ENCODE data around the gene L3MBTL1. TPM values are rescaled to one million over a fixed set of nuclear protein-coding genes. Genes with fewer than 3 reads are reported as not detected.

The L3MBTL1 gene
- 10 to 100 TPM; 22.1 to 24.9 TPM for total RNA-seq
- 10 to 100 TPM; 34.1 to 52.8 TPM for polyA plus RNA-seq (ENCODE audit: insufficient read length in 2 of 2)
- long read RNA-seq, donor 1, result 0 reads
- long read RNA-seq, donor 2, result 0 reads
- long read RNA-seq, donor 3, result 0 reads
- long read RNA-seq, donor 4, result 0 reads

DNA sequence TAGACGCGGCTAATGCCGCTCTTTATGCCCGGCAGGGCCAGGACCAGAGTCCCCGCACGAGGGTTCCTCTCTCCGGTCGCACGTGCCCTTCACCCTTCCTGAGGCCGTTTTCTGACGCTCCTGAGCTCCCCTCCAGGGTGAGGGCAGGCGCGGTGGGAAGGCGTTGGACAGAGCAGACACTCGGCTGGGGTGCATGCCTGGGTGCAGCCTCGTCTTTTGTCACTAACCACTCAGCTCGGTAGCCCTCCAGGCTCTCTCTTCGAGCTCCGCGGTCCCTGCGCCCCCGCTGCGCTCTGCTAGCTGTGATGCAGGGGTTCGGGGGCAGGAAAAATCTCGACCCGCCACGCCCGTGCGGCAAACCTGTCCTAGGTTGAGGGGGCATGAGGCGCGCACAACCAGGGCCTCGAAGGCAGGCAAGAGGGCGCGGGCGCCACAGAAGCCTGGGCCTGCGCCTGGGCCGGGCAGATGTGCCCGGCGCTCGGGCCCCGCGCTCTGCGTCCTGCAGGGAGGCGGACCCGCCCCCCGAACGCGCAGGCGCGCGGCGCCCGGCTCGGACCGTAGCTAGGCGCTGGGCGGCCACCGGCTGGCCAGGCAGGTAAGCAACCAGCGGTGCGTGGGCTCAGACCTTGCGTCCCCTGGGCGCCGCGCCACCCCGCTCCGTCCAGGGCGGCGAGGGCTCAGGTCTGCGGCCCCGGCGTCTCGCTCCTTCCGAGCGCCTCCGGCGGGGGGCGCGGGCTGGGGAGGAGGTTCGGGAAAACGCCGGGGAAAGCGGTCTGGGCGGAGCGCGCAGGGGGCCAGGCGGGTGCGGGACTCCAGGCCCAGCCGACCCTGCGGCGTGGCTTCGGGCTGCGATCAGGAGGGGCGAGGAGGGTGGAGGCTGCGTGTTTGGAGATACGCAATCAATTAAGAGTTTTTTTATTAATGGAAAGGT, at the start of gene L3MBTL1:
L3MBTL1 (plus strand) TSS at position 548 of the 931 bp plus-strand sequence. CDS start 5,807 bp downstream, outside the sequence.
- 5% methylated on average over 82 of the region's 95 CpGs for WGBS (ENCODE audit: insufficient coverage)
- Histone ChIP-seq H3K27me3 (ENCODE audit: control insufficient read depth, insufficient read depth, low read length) (peaks cover 12% of the 10 kb centered on the region), H3K36me3 (ENCODE audit: control insufficient read depth, insufficient read depth, low read length) (no peaks in the 10 kb centered on the region), H3K4me3 (ENCODE audit: low read depth, low read length) (peak within 1 kb of the TSS; percentile 43), H3K9me3 (ENCODE audit: control insufficient read depth, insufficient read depth, low read length) (no peaks in the 10 kb centered on the region), H3K4me1 (ENCODE audit: control insufficient read depth, insufficient read depth, low read length) (peaks cover 12% of the 10 kb centered on the region), H3K27ac (ENCODE audit: low read depth, low read length) (no peak within 1 kb of the TSS)
- peak in 4 of 6 donors; percentile 26 to 86 (median 62) for DNase-seq (ENCODE audit: low read depth in 4 of 6, low spot score in 6 of 6)

DNA sequence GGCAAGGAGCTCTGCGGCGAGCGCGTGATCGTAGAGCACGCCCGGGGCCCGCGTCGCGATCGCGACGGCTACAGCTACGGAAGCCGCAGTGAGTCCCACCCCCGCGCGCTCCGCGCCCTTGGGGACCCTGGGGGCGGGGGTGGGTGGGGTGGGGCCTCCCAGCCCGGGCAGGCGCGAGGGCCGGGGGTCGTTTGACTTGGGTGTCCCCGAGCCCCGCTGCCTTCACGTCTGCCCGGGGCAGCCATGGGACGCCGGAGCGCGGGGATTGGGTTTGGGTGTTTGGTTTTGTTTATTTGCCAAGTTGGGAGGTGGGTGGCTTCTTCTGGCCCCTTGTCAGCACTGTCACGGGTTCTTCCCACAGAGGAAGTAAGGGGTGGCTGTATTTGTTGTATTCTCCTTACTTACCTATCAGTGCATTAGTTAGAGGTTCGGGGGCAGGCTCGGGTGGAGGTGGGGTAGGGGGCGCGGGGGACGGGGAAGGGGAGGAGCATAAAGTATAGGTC, 49.0 kb upstream of the L3MBTL1 start:
- Histone ChIP-seq H3K4me1 (ENCODE audit: control insufficient read depth, insufficient read depth, low read length) (peaks cover 4% of the 10 kb centered on the region), H3K27ac (ENCODE audit: low read depth, low read length) (peak overlapping the region; percentile 99), H3K36me3 (ENCODE audit: control insufficient read depth, insufficient read depth, low read length) (peaks cover 3% of the 10 kb centered on the region), H3K27me3 (ENCODE audit: control insufficient read depth, insufficient read depth, low read length) (no peaks in the 10 kb centered on the region), H3K4me3 (ENCODE audit: low read depth, low read length) (peak overlapping the region; percentile 96), H3K9me3 (ENCODE audit: control insufficient read depth, insufficient read depth, low read length) (no peaks in the 10 kb centered on the region)
- DNase-seq (ENCODE audit: low read depth in 4 of 6, low spot score in 6 of 6), result no peak
- under 1% methylated on average over 34 of the region's 41 CpGs for WGBS (ENCODE audit: insufficient coverage)

DNA sequence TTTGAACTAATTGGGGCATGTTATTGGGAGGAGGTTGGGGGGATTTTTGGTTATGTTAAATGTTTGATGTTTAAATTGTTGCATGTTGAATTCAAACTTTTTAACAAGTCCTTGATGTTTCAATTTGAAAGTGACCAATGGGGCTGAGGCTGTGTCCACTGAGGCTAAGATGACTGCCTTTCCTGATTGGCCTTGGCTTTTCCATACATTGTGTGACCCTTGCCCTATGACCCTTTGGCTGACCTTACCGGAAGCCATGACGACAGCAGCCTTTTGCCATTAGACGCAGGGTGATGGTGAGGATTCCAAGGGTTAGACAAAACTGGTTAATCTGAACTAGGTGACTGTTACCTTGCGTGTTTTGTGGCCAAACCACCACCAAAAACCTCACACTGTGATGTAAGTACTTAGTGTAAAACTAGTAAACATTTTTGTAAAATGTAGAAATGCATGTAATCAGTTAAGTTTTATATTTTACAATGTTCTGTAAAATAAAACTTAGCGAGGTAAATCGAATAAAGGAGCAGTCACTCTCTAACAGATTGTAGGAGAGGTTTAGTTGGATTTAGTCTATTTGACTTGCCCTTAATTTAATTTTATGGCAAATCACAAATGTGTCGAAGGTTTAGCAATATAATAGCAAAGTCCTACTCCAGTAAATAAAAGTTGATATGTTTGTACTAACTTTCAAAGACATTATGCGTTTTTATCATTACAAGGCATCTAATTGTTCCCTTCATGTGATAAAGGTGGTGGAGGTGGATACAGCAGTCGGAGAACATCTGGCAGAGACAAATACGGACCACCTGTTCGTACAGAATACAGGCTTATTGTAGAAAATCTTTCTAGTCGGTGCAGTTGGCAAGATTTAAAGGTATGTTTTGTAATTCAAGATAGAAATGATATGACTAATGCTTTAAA, 48.2 kb upstream of the L3MBTL1 start:
- H3K9me3 ChIP-seq (ENCODE audit: control insufficient read depth, insufficient read depth, low read length), result no peaks in the 10 kb centered on the region
- peak in 2 of 6 donors; percentile 17 to 21 for DNase-seq (ENCODE audit: low read depth in 4 of 6, low spot score in 6 of 6)
- peaks cover 4% of the 10 kb centered on the region for H3K36me3 ChIP-seq (ENCODE audit: control insufficient read depth, insufficient read depth, low read length)
- peaks cover 4% of the 10 kb centered on the region for H3K4me1 ChIP-seq (ENCODE audit: control insufficient read depth, insufficient read depth, low read length)
- no peak overlapping the region for H3K27ac ChIP-seq (ENCODE audit: low read depth, low read length)
- peak overlapping the region; percentile 96 for H3K4me3 ChIP-seq (ENCODE audit: low read depth, low read length)
- WGBS (ENCODE audit: insufficient coverage), result no CpG with 5 or more reads among the region's 12 CpGs
- no peaks in the 10 kb centered on the region for H3K27me3 ChIP-seq (ENCODE audit: control insufficient read depth, insufficient read depth, low read length)

DNA sequence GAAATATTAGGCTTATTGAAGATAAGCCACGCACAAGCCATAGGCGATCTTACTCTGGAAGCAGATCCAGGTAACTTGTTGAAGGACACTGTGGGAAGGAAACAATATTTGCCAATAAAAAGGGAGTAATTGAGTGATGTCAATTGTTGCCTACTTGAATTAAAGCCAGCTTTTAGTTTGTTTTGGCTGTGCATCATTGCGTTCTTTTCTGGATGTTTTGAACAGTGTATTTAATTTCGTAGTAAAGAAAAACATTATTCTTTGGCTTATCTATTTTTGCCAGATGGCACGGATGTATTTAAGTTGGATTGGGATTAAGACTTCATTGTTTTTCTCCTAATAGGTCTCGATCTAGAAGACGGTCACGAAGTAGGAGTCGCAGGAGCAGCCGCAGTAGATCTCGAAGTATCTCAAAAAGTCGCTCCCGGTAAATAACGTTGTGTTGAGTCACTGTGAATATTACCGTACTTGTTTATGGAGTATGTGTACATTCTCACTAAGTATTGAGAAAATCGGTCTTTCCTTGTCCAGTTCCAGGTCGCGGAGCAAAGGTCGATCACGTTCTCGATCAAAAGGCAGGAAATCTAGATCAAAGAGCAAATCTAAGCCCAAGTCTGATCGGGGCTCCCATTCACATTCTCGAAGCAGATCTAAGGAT, 47.2 kb upstream of the L3MBTL1 start:
- Histone ChIP-seq H3K4me3 (ENCODE audit: low read depth, low read length) (no peak overlapping the region), H3K27ac (ENCODE audit: low read depth, low read length) (no peak overlapping the region), H3K4me1 (ENCODE audit: control insufficient read depth, insufficient read depth, low read length) (peaks cover 4% of the 10 kb centered on the region), H3K36me3 (ENCODE audit: control insufficient read depth, insufficient read depth, low read length) (peaks cover 12% of the 10 kb centered on the region), H3K27me3 (ENCODE audit: control insufficient read depth, insufficient read depth, low read length) (no peaks in the 10 kb centered on the region), H3K9me3 (ENCODE audit: control insufficient read depth, insufficient read depth, low read length) (no peaks in the 10 kb centered on the region)
- WGBS (ENCODE audit: insufficient coverage), result 95% methylated on average over 17 of the region's 23 CpGs
- no peak for DNase-seq (ENCODE audit: low read depth in 4 of 6, low spot score in 6 of 6)

DNA sequence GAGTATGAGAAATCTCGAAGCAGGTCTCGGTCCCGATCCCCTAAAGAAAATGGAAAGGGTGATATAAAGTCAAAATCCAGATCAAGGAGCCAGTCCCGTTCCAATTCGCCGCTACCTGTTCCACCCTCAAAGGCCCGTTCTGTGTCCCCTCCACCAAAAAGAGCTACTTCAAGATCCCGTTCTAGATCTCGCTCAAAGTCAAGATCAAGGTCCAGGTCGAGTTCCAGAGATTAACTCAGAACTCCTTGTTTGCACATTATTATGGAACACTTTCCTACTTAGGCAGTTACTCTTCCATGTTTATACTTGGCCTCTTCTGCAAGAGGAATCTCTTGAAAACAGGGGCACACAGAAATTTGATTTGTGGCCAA, 46.7 kb upstream of the L3MBTL1 start:
- Histone ChIP-seq H3K9me3 (ENCODE audit: control insufficient read depth, insufficient read depth, low read length) (no peaks in the 10 kb centered on the region), H3K27ac (ENCODE audit: low read depth, low read length) (no peak overlapping the region), H3K27me3 (ENCODE audit: control insufficient read depth, insufficient read depth, low read length) (no peaks in the 10 kb centered on the region), H3K36me3 (ENCODE audit: control insufficient read depth, insufficient read depth, low read length) (peaks cover 17% of the 10 kb centered on the region), H3K4me3 (ENCODE audit: low read depth, low read length) (no peak overlapping the region), H3K4me1 (ENCODE audit: control insufficient read depth, insufficient read depth, low read length) (peaks cover 4% of the 10 kb centered on the region)
- 96% methylated on average over 10 of the region's 10 CpGs for WGBS (ENCODE audit: insufficient coverage)
- DNase-seq (ENCODE audit: low read depth in 4 of 6, low spot score in 6 of 6), result no peak

DNA sequence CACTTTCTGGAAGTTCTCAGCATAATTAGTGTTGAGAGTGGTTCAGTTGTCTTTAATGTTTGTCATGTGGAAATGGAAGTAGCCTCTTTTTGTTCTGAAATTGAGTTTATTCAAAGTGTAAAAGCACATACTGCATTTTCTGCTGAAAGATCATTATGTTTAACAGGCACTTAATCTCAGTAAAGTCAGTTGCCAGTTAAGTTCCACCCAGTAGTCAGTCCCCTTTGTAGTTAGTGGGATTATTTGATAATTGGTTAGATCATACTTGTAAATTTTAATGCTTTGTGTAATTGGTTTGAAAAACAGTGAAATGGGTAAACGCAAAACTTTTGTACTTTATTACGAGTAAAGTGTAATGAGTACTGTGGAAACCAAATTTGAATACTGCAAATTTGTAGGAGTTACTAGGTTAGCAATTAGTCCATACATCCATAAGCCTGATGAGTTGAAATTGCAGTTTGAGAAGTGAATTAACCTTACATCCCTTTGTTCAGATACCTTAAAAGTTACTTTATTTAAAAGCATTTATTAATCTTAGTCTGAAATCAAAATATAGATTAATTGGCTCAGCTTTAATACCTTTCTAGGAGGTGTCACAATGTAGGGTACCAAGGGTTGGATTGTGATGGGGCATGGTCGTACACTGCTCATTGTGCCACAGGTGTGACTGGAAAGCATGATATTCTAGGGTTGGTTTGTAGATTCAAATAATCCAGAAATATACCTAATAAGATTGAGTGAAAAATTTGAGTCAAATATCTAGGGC, 45.4 kb upstream of the L3MBTL1 start:
- WGBS (ENCODE audit: insufficient coverage), result 80% methylated on average over 1 of the region's 3 CpGs
- Histone ChIP-seq H3K36me3 (ENCODE audit: control insufficient read depth, insufficient read depth, low read length) (peaks cover 27% of the 10 kb centered on the region), H3K9me3 (ENCODE audit: control insufficient read depth, insufficient read depth, low read length) (no peaks in the 10 kb centered on the region)

DNA sequence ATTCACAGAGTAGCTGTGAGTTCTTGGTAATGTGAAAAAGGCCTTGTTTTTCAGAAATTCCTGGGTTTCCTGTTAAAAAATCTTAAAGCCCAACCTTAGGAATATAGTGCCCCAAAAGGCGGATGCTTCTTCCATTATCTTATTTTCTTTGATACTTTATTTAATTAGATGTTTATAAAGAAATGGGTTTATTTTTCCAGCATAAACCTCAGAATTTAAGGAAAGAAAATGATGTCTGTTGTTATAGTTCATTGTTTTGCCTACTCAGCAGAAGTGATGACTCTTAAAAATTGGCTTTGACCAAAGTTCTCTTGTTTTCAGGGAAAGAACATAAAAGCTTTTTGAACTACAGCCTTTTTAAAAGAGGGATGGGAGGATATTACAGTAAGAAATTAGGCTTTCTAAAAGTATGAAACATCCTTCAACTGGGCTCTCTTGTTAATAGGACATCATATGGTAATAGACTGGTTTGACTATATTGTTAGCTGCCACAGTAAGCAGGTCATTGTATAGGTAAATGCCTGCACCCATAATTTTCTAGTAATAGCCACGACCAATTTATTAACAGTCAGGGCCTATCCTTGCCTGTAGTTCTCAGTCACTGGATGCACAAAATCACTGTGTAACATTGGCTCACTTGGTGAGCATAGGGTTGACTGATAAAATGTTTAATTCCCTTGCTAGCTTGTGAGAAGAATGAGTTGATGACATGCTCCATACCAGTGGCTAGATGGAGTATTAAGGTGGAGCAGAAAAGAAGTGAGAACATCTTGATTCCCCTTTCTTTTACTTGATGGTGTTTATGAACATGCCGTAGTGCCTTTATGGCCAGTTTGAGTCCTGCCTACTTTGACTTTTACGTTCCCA, 44.6 kb upstream of the L3MBTL1 start:
- Histone ChIP-seq H3K4me3 (ENCODE audit: low read depth, low read length) (no peak overlapping the region), H3K27me3 (ENCODE audit: control insufficient read depth, insufficient read depth, low read length) (no peaks in the 10 kb centered on the region), H3K9me3 (ENCODE audit: control insufficient read depth, insufficient read depth, low read length) (no peaks in the 10 kb centered on the region), H3K27ac (ENCODE audit: low read depth, low read length) (no peak overlapping the region), H3K4me1 (ENCODE audit: control insufficient read depth, insufficient read depth, low read length) (peaks cover 4% of the 10 kb centered on the region), H3K36me3 (ENCODE audit: control insufficient read depth, insufficient read depth, low read length) (peaks cover 30% of the 10 kb centered on the region)
- 100% methylated on average over 1 of the region's 4 CpGs for WGBS (ENCODE audit: insufficient coverage)
- DNase-seq (ENCODE audit: low read depth in 4 of 6, low spot score in 6 of 6), result no peak

More for the DNA sequence above, 45.4 kb upstream of the L3MBTL1 start:
- H3K4me1 ChIP-seq (ENCODE audit: control insufficient read depth, insufficient read depth, low read length), result peaks cover 4% of the 10 kb centered on the region
- DNase-seq (ENCODE audit: low read depth in 4 of 6, low spot score in 6 of 6), result no peak
- no peaks in the 10 kb centered on the region for H3K27me3 ChIP-seq (ENCODE audit: control insufficient read depth, insufficient read depth, low read length)
- no peak overlapping the region for H3K4me3 ChIP-seq (ENCODE audit: low read depth, low read length)
- no peak overlapping the region for H3K27ac ChIP-seq (ENCODE audit: low read depth, low read length)
